H1 (cell line): ENCODE data around the gene SKA3. TPM values are rescaled to one million over a fixed set of nuclear protein-coding genes. Genes with fewer than 3 reads are reported as not detected.

ENCODE experiments used
- CTCF ChIA-PET: fragments of 300-600 bp; sonication (Branson Sonifier 250); formaldehyde crosslinking; loops from one replicate; lab custom pipeline; 2021; ENCODE audit not compliant: partially characterized antibody; lab: Charles Lee
- POLR2A ChIA-PET: fragments of 300-600 bp; sonication (Branson Sonifier 250); formaldehyde crosslinking; loops from one replicate; lab custom pipeline; 2021; ENCODE audit warnings: inconsistent platforms; ENCODE audit not compliant: partially characterized antibody; lab: Charles Lee
- DNase-seq, 2 experiments: peaks; one replicate each; pipeline versions ENCODE4 v3.0.0 to v3.0.0-alpha.2; 2010 to 2022; ENCODE audit warnings: low spot score in 2 of 2, low read depth in 1 of 2, mixed read lengths in 1 of 2
- FAIRE-seq: peaks from 2 replicates; lab custom pipeline; 2011; peaks lifted over from hg19 to GRCh38; lab: Jason Lieb, UNC
- H2AFZ ChIP-seq: 2 replicates; pipeline ENCODE4 v1.8.1; 2012; ENCODE audit warnings: low read length, inconsistent platforms
- H2AK5ac ChIP-seq: 2 replicates; pipeline ENCODE4 v1.6.1; 2013; ENCODE audit warnings: low read depth, low read length
- H2BK120ac ChIP-seq: replicated peaks from 2 replicates; pipeline ENCODE3; 2013; ENCODE audit warnings: low read depth, low read length, inconsistent platforms
- H2BK12ac ChIP-seq: 2 replicates; pipeline ENCODE4 v1.6.1; 2013; ENCODE audit warnings: low read depth, low read length
- H2BK15ac ChIP-seq: 2 replicates; pipeline ENCODE4 v1.6.1; 2013; ENCODE audit warnings: low read length
- H2BK20ac ChIP-seq: 2 replicates; pipeline ENCODE4 v1.6.1; 2013; ENCODE audit warnings: low read length
- H2BK5ac ChIP-seq: 2 replicates; pipeline ENCODE4 v1.6.1; 2013; ENCODE audit warnings: low read depth, low read length
- H3K14ac ChIP-seq: 2 replicates; pipeline ENCODE4 v1.6.1; 2013; ENCODE audit warnings: inconsistent platforms; ENCODE audit not compliant: insufficient read length
- H3K18ac ChIP-seq: 2 replicates; pipeline ENCODE4 v1.6.1; 2013; ENCODE audit warnings: low read length; ENCODE audit errors: extremely low read depth
- H3K23ac ChIP-seq: 2 replicates; pipeline ENCODE4 v1.6.1; 2013; ENCODE audit warnings: inconsistent platforms; ENCODE audit not compliant: insufficient read length
- H3K23me2 ChIP-seq: 2 replicates; pipeline ENCODE4 v1.6.1; 2013; ENCODE audit warnings: low read depth, low read length
- H3K27ac ChIP-seq: 2 replicates; pipeline ENCODE4 v1.6.1; 2011; ENCODE audit warnings: low read depth, low read length, inconsistent platforms
- H3K27me3 ChIP-seq, 4 experiments: replicated peaks in 1 of 4; 1 replicate in 1 of 4; 2 replicates in 3 of 4; pipeline versions ENCODE4 v1.6.1 to v1.8.1; 2011 to 2013; ENCODE audit warnings: low read length in 3 of 4, mild to moderate bottlenecking in 3 of 4, inconsistent platforms in 2 of 4, mixed read lengths in 2 of 4, moderate library complexity in 1 of 4; ENCODE audit not compliant: control insufficient read depth in 3 of 4, insufficient read depth in 3 of 4; ENCODE audit errors: extremely low read depth in 1 of 4
- H3K36me3 ChIP-seq, 4 experiments: 2 replicates each; pipeline versions ENCODE4 v1.6.1 to v1.8.1; 2011 to 2013; ENCODE audit warnings: mild to moderate bottlenecking in 4 of 4, low read length in 3 of 4, moderate library complexity in 2 of 4, control low read depth in 1 of 4, inconsistent platforms in 1 of 4; ENCODE audit not compliant: insufficient read depth in 4 of 4, control insufficient read depth in 2 of 4
- H3K4ac ChIP-seq: replicated peaks from 2 replicates; pipeline ENCODE3; 2013; ENCODE audit warnings: low read length, low read depth, mixed read lengths, inconsistent platforms; ENCODE audit not compliant: insufficient read length
- H3K4me1 ChIP-seq, 4 experiments: replicated peaks in 1 of 4; 1 replicate in 1 of 4; 2 replicates in 3 of 4; pipeline versions ENCODE4 v1.6.1 to v1.8.1; 2011 to 2013; ENCODE audit warnings: low read length in 3 of 4, inconsistent platforms in 2 of 4, mixed read lengths in 1 of 4; ENCODE audit not compliant: insufficient read depth in 4 of 4, control insufficient read depth in 3 of 4
- H3K4me2 ChIP-seq, 2 experiments: 2 replicates each; pipeline versions ENCODE4 v1.6.1 to v1.8.1; 2011 to 2013; ENCODE audit warnings: low read depth in 2 of 2, low read length in 2 of 2, control low read depth in 1 of 2, inconsistent platforms in 1 of 2, mild to moderate bottlenecking in 1 of 2; ENCODE audit not compliant: insufficient read depth in 1 of 2
- H3K4me3 ChIP-seq, 4 experiments: fragments of 200-600, 300-600 bp in 1 of 4; sonication (generic), shearing (Covaris generic), sonication (Bioruptor Twin) in 1 of 4; 2 replicates each; pipeline versions ENCODE4 v1.5.1 to v1.8.1; 2011 to 2016; ENCODE audit warnings: low read length in 4 of 4, low read depth in 3 of 4, control low read depth in 2 of 4, inconsistent platforms in 2 of 4, mild to moderate bottlenecking in 2 of 4, mixed read lengths in 1 of 4, moderate library complexity in 1 of 4; ENCODE audit not compliant: insufficient read depth in 2 of 4; ENCODE audit errors: extremely low read depth in 1 of 4
- H3K56ac ChIP-seq: replicated peaks from 2 replicates; pipeline ENCODE3; 2013; ENCODE audit warnings: low read depth, mild to moderate bottlenecking, mixed read lengths, low read length, inconsistent platforms; ENCODE audit not compliant: insufficient read length
- H3K79me1 ChIP-seq: 2 replicates; pipeline ENCODE4 v1.6.1; 2013; ENCODE audit warnings: low read depth, low read length, control low read depth
- H3K79me2 ChIP-seq, 2 experiments: 2 replicates each; pipeline versions ENCODE4 v1.6.1 to v1.8.1; 2012 to 2013; ENCODE audit warnings: low read length in 2 of 2, mild to moderate bottlenecking in 2 of 2, inconsistent platforms in 1 of 2; ENCODE audit not compliant: insufficient read depth in 2 of 2, control insufficient read depth in 1 of 2
- H3K9ac ChIP-seq, 4 experiments: replicated peaks in 1 of 4; 1 replicate in 1 of 4; 2 replicates in 3 of 4; pipeline versions ENCODE4 v1.6.1 to v1.8.1; 2011 to 2013; ENCODE audit warnings: low read depth in 3 of 4, low read length in 3 of 4, control low read depth in 2 of 4, mild to moderate bottlenecking in 2 of 4, moderate library complexity in 2 of 4, inconsistent platforms in 1 of 4; ENCODE audit errors: extremely low read depth in 1 of 4
- H3K9me3 ChIP-seq, 2 experiments: 2 replicates each; pipeline versions ENCODE4 v1.6.1 to v1.8.1; 2012 to 2013; ENCODE audit warnings: mild to moderate bottlenecking in 2 of 2, moderate library complexity in 2 of 2, control low read depth in 1 of 2, inconsistent platforms in 1 of 2, low read depth in 1 of 2, low read length in 1 of 2, mixed read lengths in 1 of 2; ENCODE audit not compliant: insufficient read depth in 2 of 2
- H4K20me1 ChIP-seq, 2 experiments: replicated peaks in 1 of 2; 2 replicates each; pipeline versions ENCODE3 to v1.8.1; 2011 to 2013; ENCODE audit warnings: inconsistent platforms in 2 of 2, low read length in 2 of 2, mild to moderate bottlenecking in 1 of 2; ENCODE audit not compliant: insufficient read depth in 2 of 2, control insufficient read depth in 1 of 2
- H4K5ac ChIP-seq: 2 replicates; pipeline ENCODE4 v1.6.1; 2013; ENCODE audit warnings: low read length, low read depth, mixed read lengths, inconsistent platforms; ENCODE audit not compliant: insufficient read length
- H4K8ac ChIP-seq: 2 replicates; pipeline ENCODE4 v1.8.0; 2013; ENCODE audit warnings: mild to moderate bottlenecking, moderate library complexity, low read length, inconsistent platforms; ENCODE audit not compliant: insufficient read depth; ENCODE audit errors: extremely low read depth
- H4K91ac ChIP-seq: replicated peaks from 2 replicates; pipeline ENCODE3; 2013; ENCODE audit warnings: low read length, mixed read lengths, inconsistent platforms; ENCODE audit not compliant: insufficient read length
- BCL11A ChIP-seq, 2 experiments: IDR thresholded peaks; one replicate each; pipeline ENCODE4 v1.6.1; 2011; ENCODE audit warnings: low read depth in 2 of 2, low read length in 2 of 2, mild to moderate bottlenecking in 2 of 2
- CHD1 ChIP-seq: IDR thresholded peaks from 2 replicates; pipeline ENCODE4 v1.6.1; 2012; ENCODE audit warnings: low read depth, low read length, improper control_type of control experiment
- EP300 ChIP-seq, 2 experiments: IDR thresholded peaks; 1 replicate in 1 of 2; 2 replicates in 1 of 2; pipeline ENCODE4 v1.6.1; 2011 to 2012; ENCODE audit warnings: low read depth in 2 of 2, low read length in 2 of 2, mild to moderate bottlenecking in 2 of 2, borderline replicate concordance in 1 of 2, inconsistent platforms in 1 of 2, moderate library complexity in 1 of 2
- GABPA ChIP-seq: IDR thresholded peaks from 2 replicates; pipeline ENCODE4 v1.6.1; 2011; ENCODE audit warnings: mild to moderate bottlenecking, low read length, moderate library complexity, borderline replicate concordance; ENCODE audit not compliant: insufficient read depth
- MAFK ChIP-seq: IDR thresholded peaks from 2 replicates; pipeline ENCODE4 v1.6.1; 2012; ENCODE audit warnings: low read depth, mild to moderate bottlenecking, improper control_type of control experiment, low read length
- POLR2A ChIP-seq, 2 experiments: IDR thresholded peaks; 1 replicate in 1 of 2; 2 replicates in 1 of 2; pipeline ENCODE4 v1.6.1; 2011; ENCODE audit warnings: low read depth in 2 of 2, low read length in 2 of 2, mild to moderate bottlenecking in 2 of 2; ENCODE audit errors: control extremely low read depth in 1 of 2
- RFX5 ChIP-seq: IDR thresholded peaks from 2 replicates; pipeline ENCODE4 v1.6.1; 2011; ENCODE audit warnings: low read depth, low read length, improper control_type of control experiment, borderline replicate concordance
- RXRA ChIP-seq: IDR thresholded peaks from 2 replicates; pipeline ENCODE4 v1.6.1; 2011; ENCODE audit warnings: low read depth, mild to moderate bottlenecking, low read length, moderate library complexity; ENCODE audit not compliant: insufficient read depth
- YY1 ChIP-seq: IDR thresholded peaks from 2 replicates; pipeline ENCODE4 v1.6.1; 2011; ENCODE audit warnings: low read depth, mild to moderate bottlenecking, low read length
- WGBS, 2 experiments: shearing (Covaris generic) in 1 of 2; methylation state at CpG; one replicate each; pipeline versions ENCODE4 v1.1.6 to v1.1.7; 2013 to 2015; ENCODE audit warnings: low lambda C conversion rate in 2 of 2, mixed read lengths in 2 of 2, inconsistent platforms in 1 of 2, low coverage in 1 of 2, missing lambda C conversion rate in 1 of 2; ENCODE audit not compliant: insufficient replicate concordance in 2 of 2, insufficient coverage in 1 of 2, insufficient read length in 1 of 2; ENCODE audit errors: extremely low coverage in 1 of 2, missing lambda C conversion rate in 1 of 2; 5-methylcytosine and 5-hydroxymethylcytosine counted together
- polyA plus RNA-seq, 7 experiments: library from polyadenylated mRNA; depleted of rRNA in 3 of 7; stranded (reverse) in 5 of 7; unstranded in 2 of 7; fragments of >200 nt in 5 of 7; fragments of 200-250 nt in 2 of 7; gene quantifications; 1 replicate in 5 of 7; 2 replicates in 1 of 7; 4 replicates in 1 of 7; pipeline versions ENCODE4 v1.2.1 to v1.2.3, GENCODE V29; 2011 to 2013; ENCODE audit warnings: missing spikeins in 2 of 7, mixed read lengths in 2 of 7
- total RNA-seq: library from RNA; stranded (reverse); fragmentation: NEBNext Ultra II Directional; extraction: Animal tissue kit (Norgen Biotek cat#: 25700); gene quantifications from 2 replicates; pipeline ENCODE4 v1.2.1, GENCODE V29; 2021

The SKA3 gene
- total and polyA plus RNA-seq, 2 of the 8 experiments (the other 6 are each of a cell fraction or from before 2014, with no cell fraction given) = 32.3 to 63.7 TPM

DNA sequence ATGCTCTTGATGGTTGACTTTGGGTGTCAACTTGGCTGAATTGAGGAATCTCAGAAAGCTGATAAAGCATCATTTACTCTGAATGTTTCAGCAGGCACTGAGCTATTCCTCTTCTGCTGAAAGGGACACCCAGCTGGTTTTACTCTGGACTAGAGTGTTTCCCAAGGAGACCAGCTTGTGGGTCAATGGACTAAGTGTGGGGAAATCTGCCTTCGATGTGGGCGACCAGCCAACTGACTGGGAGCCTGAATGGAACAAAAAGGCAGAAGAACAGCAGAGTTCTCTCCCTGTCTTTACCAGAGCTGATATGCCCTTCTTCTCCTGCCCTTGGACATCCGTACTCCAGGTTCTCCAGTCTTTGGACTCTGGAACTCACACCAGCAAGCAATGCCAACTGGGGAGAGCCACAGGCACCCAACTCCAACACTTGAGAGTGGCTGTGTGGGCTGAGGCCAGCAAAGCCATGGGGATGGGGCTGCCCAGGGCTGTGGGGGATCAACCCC is 32.4 kb upstream of the SKA3 start:
- H2BK12ac ChIP-seq = no peak overlapping the region
- H3K4me3 ChIP-seq = no peak overlapping the region
- H4K20me1 ChIP-seq = no peaks in the 10 kb centered on the region
- no peak overlapping the region for H3K4me2 ChIP-seq
- no peaks in the 10 kb centered on the region for H3K4me1 ChIP-seq
- H4K5ac ChIP-seq = no peak overlapping the region
- no peak overlapping the region for H3K56ac ChIP-seq
- DNase-seq (no peak), FAIRE-seq (no peak)
- no peak overlapping the region for H3K14ac ChIP-seq
- no peaks in the 10 kb centered on the region for H3K36me3 ChIP-seq
- no peak overlapping the region for H2BK20ac ChIP-seq
- no peak overlapping the region for H4K8ac ChIP-seq
- CTCF ChIA-PET = interaction anchor here (1.3 kb wide), 1 partner anchor 10 kb away, joined by 3 read pairs; no protein-coding TSS in a partner anchor
- no peaks in the 10 kb centered on the region for H3K23me2 ChIP-seq
- no peak for TF ChIP-seq GABPA
- no peak for TF ChIP-seq CHD1
- no peak for TF ChIP-seq RXRA
- TF ChIP-seq POLR2A (IDR thresholded peaks at IDR 0.05; ENCODE audit: control extremely low read depth in 1 of 2, low read depth in 2 of 2, low read length in 2 of 2) = no peak
- no peak for TF ChIP-seq EP300 (IDR thresholded peaks at IDR 0.05; ENCODE audit: borderline replicate concordance in 1 of 2, low read depth in 2 of 2, low read length in 2 of 2)
- TF ChIP-seq BCL11A (IDR thresholded peaks at IDR 0.05; ENCODE audit: low read depth in 2 of 2, low read length in 2 of 2) = no peak
- TF ChIP-seq YY1 = no peak
- TF ChIP-seq MAFK = no peak
- TF ChIP-seq RFX5 = no peak
- H3K18ac ChIP-seq = no peak overlapping the region
- H3K27me3 ChIP-seq = no peaks in the 10 kb centered on the region
- POLR2A ChIA-PET = no interaction called here
- no peak overlapping the region for H2BK15ac ChIP-seq
- no peak overlapping the region for H3K23ac ChIP-seq
- H2AFZ ChIP-seq = no peak overlapping the region
- H3K9me3 ChIP-seq = peaks cover 8 to 17% of the 10 kb centered on the region in 2 experiments; a peak in 3 of 4 replicates
- no peak overlapping the region for H2AK5ac ChIP-seq
- no peak overlapping the region for H3K27ac ChIP-seq
- no peak overlapping the region for H3K4ac ChIP-seq
- no peak overlapping the region for H4K91ac ChIP-seq
- 83% methylated on average over 3 of the region's 3 CpGs; no CpG with 5 or more reads in 1 of the 2 experiments for WGBS, 2 experiments
- H3K9ac ChIP-seq = no peak overlapping the region
- no peak overlapping the region for H2BK120ac ChIP-seq
- no peak overlapping the region for H2BK5ac ChIP-seq
- H3K79me2 ChIP-seq = no peaks in the 10 kb centered on the region
- H3K79me1 ChIP-seq = no peaks in the 10 kb centered on the region
